Panc1 (cell line): ENCODE measurements around the gene SLC9A5. TPM values are rescaled to one million over a fixed set of nuclear protein-coding genes. Genes with fewer than 3 reads are reported as not detected.

ENCODE experiments used
- ATAC-seq: fragments of 200-7000 bp; cut with Tn5 transposase; 2 replicates; pipeline ENCODE4 v1.9.1; 2020; ENCODE audit warnings: mild to moderate bottlenecking, moderate library complexity
- BruUV-seq: library from RNA; stranded (reverse); fragments of 400-500 nt; replicated peaks from 2 replicates; lab custom pipeline; 2021; lab: Mats Ljungman, UMichigan
- CTCF ChIA-PET: fragments of 300-600 bp; sonication (Branson Sonifier 250); formaldehyde crosslinking; loops from one replicate; lab custom pipeline; 2022; ENCODE audit warnings: antibody characterized with exemption; lab: Charles Lee
- POLR2A ChIA-PET: fragments of 300-600 bp; sonication (Branson Sonifier 250); formaldehyde crosslinking; loops from one replicate; lab custom pipeline; 2022; ENCODE audit warnings: antibody characterized with exemption; lab: Charles Lee
- DNase-seq: peaks from one replicate; pipeline ENCODE4 v3.0.0-alpha.2; 2010; ENCODE audit warnings: low read depth, low spot score
- H3K27ac ChIP-seq: 2 replicates; pipeline ENCODE4 v1.5.1; 2011; ENCODE audit warnings: mild to moderate bottlenecking, low read length, inconsistent platforms
- H3K27me3 ChIP-seq: fragments of 200-500 bp; sonication (Bioruptor generic); 2 replicates; pipeline ENCODE4 v1.6.0; 2014; ENCODE audit warnings: low read length, inconsistent platforms; ENCODE audit not compliant: control insufficient read depth, insufficient read depth
- H3K36me3 ChIP-seq: fragments of 200-500 bp; sonication (Bioruptor generic); 2 replicates; pipeline ENCODE4 v1.5.1; 2014; ENCODE audit warnings: inconsistent platforms, mild to moderate bottlenecking, low read length, moderate library complexity; ENCODE audit not compliant: control insufficient read depth, insufficient read depth
- H3K4me1 ChIP-seq: 2 replicates; pipeline ENCODE4 v1.5.1; 2011; ENCODE audit warnings: inconsistent platforms, mild to moderate bottlenecking, low read length, moderate library complexity; ENCODE audit not compliant: control insufficient read depth, insufficient read depth
- H3K4me3 ChIP-seq, 2 experiments: 2 replicates each; pipeline ENCODE4 v1.5.1; 2011 to 2012; ENCODE audit warnings: low read depth in 2 of 2, low read length in 2 of 2, mild to moderate bottlenecking in 2 of 2, inconsistent platforms in 1 of 2, moderate library complexity in 1 of 2
- H3K9me3 ChIP-seq: fragments of 200-500 bp; sonication (Bioruptor generic); 2 replicates; pipeline ENCODE4 v1.5.1; 2014; ENCODE audit warnings: low read depth, mild to moderate bottlenecking, inconsistent platforms, low read length, moderate library complexity; ENCODE audit not compliant: control insufficient read depth, insufficient read depth
- CTCF ChIP-seq: fragments of 450-650 bp; IDR thresholded peaks from 2 replicates; pipeline ENCODE4 v1.5.1; 2017; ENCODE audit warnings: mild to moderate bottlenecking
- POLR2AphosphoS5 ChIP-seq: IDR thresholded peaks from 2 replicates; pipeline ENCODE4 v1.6.1; 2012; ENCODE audit warnings: mild to moderate bottlenecking, low read depth, low read length, moderate library complexity
- SIN3A ChIP-seq: IDR thresholded peaks from 2 replicates; pipeline ENCODE4 v1.6.1; 2012; ENCODE audit warnings: low read depth, mild to moderate bottlenecking, low read length, moderate library complexity, borderline replicate concordance; ENCODE audit not compliant: insufficient read depth
- TCF7L2 ChIP-seq: IDR thresholded peaks from 2 replicates; pipeline ENCODE4 v1.6.1; 2011; ENCODE audit warnings: mild to moderate bottlenecking, low read depth, low read length, inconsistent platforms
- in situ Hi-C: cut with HindIII; loops from 2 replicates; pipeline ENCODE4 v1.10.0; 2016; ENCODE audit warnings: low sequenced_read_pairs, low pct_unique_long_range_greater_than_20kb
- intact Hi-C: fragments of 100-400 bp; cut with micrococcal nuclease; formaldehyde crosslinking; loops from one replicate; pipeline ENCODE4 v1.10.0; 2022; ENCODE audit not compliant: unreplicated experiment
- total RNA-seq: library from RNA; stranded (reverse); gene quantifications from one replicate; pipeline ENCODE4 v1.2.1, GENCODE V29; 2021; ENCODE audit not compliant: unreplicated experiment
- TF ChIP-seq, protein P1 (sequence below), 2 experiments: IDR thresholded peaks; 2 replicates each; pipeline ENCODE4 v1.6.1; 2011 to 2012; ENCODE audit warnings: low read depth in 2 of 2, control low read depth in 1 of 2, low read length in 1 of 2, mild to moderate bottlenecking in 1 of 2, moderate library complexity in 1 of 2; ENCODE audit not compliant: insufficient read depth in 1 of 2

SLC9A5 gene
- total RNA-seq, 1 experiment from 2014 or later = 1.7 TPM

- BruUV-seq = no TSS peak
- DNase-seq = no peak
- no peak for ATAC-seq
- Histone ChIP-seq H3K27me3 (no peaks in the 10 kb centered on the region), H3K9me3 (no peaks in the 10 kb centered on the region), H3K36me3 (no peaks in the 10 kb centered on the region), H3K4me3 (no peak overlapping the region), H3K27ac (no peak overlapping the region), H3K4me1 (peaks cover 5% of the 10 kb centered on the region; the same call in 1 of the 2 replicates)
- ChIA-PET CTCF (no interaction called here), POLR2A (no interaction called here)
- intact Hi-C loops (no loop called here), in situ Hi-C loops (no loop called here)
- TF ChIP-seq POLR2AphosphoS5 (no peak), CTCF (no peak), SIN3A (no peak), TCF7L2 (no peak)
- TF ChIP-seq, protein P1, sequence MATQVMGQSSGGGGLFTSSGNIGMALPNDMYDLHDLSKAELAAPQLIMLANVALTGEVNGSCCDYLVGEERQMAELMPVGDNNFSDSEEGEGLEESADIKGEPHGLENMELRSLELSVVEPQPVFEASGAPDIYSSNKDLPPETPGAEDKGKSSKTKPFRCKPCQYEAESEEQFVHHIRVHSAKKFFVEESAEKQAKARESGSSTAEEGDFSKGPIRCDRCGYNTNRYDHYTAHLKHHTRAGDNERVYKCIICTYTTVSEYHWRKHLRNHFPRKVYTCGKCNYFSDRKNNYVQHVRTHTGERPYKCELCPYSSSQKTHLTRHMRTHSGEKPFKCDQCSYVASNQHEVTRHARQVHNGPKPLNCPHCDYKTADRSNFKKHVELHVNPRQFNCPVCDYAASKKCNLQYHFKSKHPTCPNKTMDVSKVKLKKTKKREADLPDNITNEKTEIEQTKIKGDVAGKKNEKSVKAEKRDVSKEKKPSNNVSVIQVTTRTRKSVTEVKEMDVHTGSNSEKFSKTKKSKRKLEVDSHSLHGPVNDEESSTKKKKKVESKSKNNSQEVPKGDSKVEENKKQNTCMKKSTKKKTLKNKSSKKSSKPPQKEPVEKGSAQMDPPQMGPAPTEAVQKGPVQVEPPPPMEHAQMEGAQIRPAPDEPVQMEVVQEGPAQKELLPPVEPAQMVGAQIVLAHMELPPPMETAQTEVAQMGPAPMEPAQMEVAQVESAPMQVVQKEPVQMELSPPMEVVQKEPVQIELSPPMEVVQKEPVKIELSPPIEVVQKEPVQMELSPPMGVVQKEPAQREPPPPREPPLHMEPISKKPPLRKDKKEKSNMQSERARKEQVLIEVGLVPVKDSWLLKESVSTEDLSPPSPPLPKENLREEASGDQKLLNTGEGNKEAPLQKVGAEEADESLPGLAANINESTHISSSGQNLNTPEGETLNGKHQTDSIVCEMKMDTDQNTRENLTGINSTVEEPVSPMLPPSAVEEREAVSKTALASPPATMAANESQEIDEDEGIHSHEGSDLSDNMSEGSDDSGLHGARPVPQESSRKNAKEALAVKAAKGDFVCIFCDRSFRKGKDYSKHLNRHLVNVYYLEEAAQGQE (IDR thresholded peaks at IDR 0.05; ENCODE audit: insufficient read depth in 1 of 2, low read depth in 2 of 2, low read length in 1 of 2) = no peak
These were observed 9.8 kb upstream of the SLC9A5 start for GRCh38 chr16:67238806-67239470.

GRCh38 chr16:67240506-67240905 is 8.3 kb upstream of the SLC9A5 start:
- Histone ChIP-seq H3K36me3 (no peaks in the 10 kb centered on the region), H3K27me3 (no peaks in the 10 kb centered on the region), H3K9me3 (no peaks in the 10 kb centered on the region), H3K4me1 (peaks cover 5% of the 10 kb centered on the region; the same call in 1 of the 2 replicates), H3K27ac (no peak overlapping the region), H3K4me3 (no peak overlapping the region)
- TF ChIP-seq, protein P1 (IDR thresholded peaks at IDR 0.05; ENCODE audit: insufficient read depth in 1 of 2, low read depth in 2 of 2, low read length in 1 of 2) = no peak
- TF ChIP-seq POLR2AphosphoS5 (no peak), CTCF (no peak), SIN3A (no peak), TCF7L2 (no peak)
- no peak for DNase-seq
- ChIA-PET CTCF (no interaction called here), POLR2A (no interaction called here)
- no peak; the same call in 1 of the 2 replicates for ATAC-seq
- in situ Hi-C loops = no loop called here
- intact Hi-C loops = no loop called here
- no TSS peak for BruUV-seq
